RCC 7860 (cell line): ENCODE measurements around the gene MDFIC.
"Not testable (repeated sequence)": the region's sequence is repeated elsewhere in the genome, so short reads cannot be mapped to it uniquely, and the experiment has no call there.

Experiments used
- DNase-seq: peaks from one replicate; pipeline ENCODE4 v3.0.0-alpha.2; 2015; ENCODE audit warnings: low spot score
- FAIRE-seq: peaks from 2 replicates; lab custom pipeline; 2012; peaks lifted over from hg19 to GRCh38; lab: Jason Lieb, UNC

MDFIC gene

DNA sequence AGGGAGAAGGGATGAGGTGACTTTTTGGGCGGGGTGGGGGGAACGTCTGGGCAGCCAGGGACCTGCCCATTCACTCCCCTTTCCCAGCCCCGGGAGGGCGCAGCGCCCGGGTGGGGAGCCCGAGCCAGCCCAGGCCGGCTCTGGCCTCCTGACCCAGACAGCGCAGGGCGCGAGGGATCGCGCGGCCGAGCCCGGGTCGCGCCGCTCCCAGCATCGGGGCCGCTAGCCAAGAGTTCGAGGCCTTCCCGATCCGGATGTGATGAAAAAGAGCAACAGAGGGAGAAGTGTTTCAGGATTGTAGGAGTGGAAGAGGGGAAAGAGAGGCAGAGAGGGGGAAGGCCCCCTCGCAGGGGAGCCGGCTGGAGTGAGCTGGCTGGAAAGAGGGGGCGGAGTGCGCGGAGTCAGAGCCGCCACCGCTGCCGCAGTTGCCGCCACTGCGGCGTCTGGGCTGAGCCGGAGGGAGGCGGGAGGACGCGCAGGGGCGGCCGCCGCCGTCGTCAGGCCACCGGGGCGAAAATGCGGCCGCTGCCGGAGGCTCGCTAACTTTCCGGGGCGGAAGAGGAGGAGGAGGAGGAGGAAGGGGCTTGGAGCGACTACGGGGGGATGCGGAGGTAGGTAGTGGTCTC lies at the start of gene MDFIC:
Gene MDFIC, plus strand, starts transcription at position 69 of the 626 bp plus-strand sequence. CDS start 940 bp downstream, outside the sequence.
- no peak for FAIRE-seq
- peak; percentile 51 for DNase-seq

- no peak for FAIRE-seq
These were observed 47.7 kb upstream of the MDFIC start for GRCh38 chr7:114874170-114874569.

DNA sequence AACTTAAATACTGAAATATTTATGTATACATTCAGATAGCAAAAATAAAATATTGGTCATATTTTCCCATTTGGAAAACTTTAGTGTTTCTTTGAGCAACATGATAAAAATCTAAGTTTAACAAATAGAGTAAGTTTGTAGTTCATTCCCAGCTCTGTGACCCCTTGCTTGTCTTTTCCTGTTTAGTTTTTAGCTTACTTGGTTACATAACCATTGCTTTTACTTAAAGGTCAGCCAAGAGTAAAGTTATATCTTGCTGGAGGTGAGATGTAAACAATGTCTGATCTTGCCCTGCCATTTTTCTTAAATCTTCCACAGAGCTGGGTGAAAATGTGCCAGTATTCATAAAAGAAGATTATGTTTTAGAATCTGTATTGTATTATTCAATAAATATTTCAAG lies 46.7 kb upstream of the MDFIC start:
- DNase-seq (no peak), FAIRE-seq (no peak)

More at GRCh38 chr7:114874170-114874569, 47.7 kb upstream of the MDFIC start:
- no peak for DNase-seq

GRCh38 chr7:114879554-114879953 lies 42.3 kb upstream of the MDFIC start:
- DNase-seq (no peak), FAIRE-seq (no peak)

DNA sequence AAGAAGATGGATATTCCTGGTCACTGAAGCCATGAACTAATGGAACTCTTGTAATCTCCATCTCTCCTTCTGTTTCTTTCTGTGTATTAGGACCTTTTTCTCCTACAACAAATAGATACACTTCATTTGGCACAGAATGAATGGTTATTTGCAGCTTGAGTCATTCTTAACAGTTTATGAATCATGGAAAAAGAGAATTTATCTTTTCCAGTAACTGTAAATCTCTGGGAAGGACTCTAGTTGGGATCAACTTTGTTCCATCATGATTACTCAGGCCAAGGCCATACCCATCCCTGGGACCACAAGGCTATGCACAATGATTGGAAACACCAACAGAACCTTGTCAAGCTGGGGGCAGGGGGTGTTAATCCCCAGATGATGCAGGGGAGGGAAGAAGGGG lies 36.1 kb upstream of the MDFIC start:
- FAIRE-seq: peak; percentile 86
- peak; percentile 69 for DNase-seq

- FAIRE-seq (no peak), DNase-seq (no peak)
These were observed 35.7 kb upstream of the MDFIC start for GRCh38 chr7:114886241-114886640.

DNA sequence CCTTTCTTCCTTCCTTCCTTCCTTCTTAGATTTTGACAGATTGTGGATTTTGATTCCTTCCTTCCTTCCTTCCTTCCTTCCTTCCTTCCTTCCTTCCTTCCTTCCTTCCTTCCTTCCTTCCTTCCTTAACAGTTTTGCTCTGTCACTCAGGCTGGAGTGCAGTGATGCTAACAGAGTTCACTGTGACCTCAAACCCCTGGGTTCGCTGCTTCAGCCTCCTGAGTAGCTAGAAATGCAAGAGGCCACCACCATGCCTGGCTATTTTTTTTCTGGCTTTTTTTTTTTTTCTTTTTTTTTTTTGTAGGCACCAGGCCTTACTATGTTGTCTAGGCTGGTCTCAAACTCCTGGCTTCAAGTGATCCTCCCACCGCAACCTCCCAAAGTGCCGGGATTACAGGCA lies 32.8 kb upstream of the MDFIC start:
- not testable (repeated sequence) for FAIRE-seq, DNase-seq

- peak; percentile 95 for DNase-seq
- FAIRE-seq: peak; percentile 98
These were observed 32.1 kb upstream of the MDFIC start for GRCh38 chr7:114889646-114890285.

DNA sequence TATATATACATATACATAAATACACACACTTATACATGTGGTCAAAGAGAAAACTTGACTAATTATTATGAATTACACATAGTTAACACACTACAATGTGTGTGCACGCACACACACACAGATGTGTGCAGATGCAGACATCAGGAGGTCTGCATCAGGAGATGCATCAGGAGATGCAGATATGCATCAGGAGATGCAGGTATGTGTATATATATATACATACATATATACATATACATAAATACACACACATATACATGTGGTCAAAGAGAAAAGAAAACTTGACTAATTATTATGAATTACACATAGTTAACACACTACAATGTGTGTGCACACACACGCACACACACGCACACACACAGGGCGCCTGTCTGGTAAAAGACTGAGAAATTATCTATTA lies 31.3 kb upstream of the MDFIC start:
- FAIRE-seq (no peak), DNase-seq (no peak)

- DNase-seq: no peak
- FAIRE-seq: no peak
These were observed 21.8 kb upstream of the MDFIC start for GRCh38 chr7:114900127-114900526.

DNA sequence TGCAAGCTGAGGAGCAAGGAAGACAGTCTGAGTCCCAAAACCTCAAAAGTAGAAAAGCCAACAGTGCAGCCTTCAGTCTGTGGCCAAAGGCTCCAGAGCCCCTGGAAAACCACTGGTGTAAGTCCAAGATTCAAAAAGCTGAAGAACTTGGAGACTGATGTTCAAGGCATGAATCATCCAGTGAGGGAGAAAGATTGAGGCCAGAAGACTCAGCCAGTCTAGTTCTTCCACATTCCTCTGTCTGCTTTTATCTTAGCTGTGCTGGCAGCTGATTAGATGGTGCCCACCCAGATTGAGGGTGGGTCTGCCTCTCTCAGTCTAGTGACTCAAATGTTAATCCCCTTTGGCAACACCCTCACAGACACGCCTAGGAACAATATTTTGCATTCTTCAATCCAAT lies 20.1 kb upstream of the MDFIC start:
- no peak for FAIRE-seq
- peak; percentile 27 for DNase-seq

GRCh38 chr7:114903131-114903530 lies 18.8 kb upstream of the MDFIC start:
- DNase-seq: no peak
- no peak for FAIRE-seq

- FAIRE-seq: peak; percentile 26
- DNase-seq: no peak
These were observed 11.1 kb upstream of the MDFIC start for GRCh38 chr7:114910787-114911186.

- FAIRE-seq: no peak
These were observed 10.5 kb upstream of the MDFIC start for GRCh38 chr7:114911411-114911810.

DNA sequence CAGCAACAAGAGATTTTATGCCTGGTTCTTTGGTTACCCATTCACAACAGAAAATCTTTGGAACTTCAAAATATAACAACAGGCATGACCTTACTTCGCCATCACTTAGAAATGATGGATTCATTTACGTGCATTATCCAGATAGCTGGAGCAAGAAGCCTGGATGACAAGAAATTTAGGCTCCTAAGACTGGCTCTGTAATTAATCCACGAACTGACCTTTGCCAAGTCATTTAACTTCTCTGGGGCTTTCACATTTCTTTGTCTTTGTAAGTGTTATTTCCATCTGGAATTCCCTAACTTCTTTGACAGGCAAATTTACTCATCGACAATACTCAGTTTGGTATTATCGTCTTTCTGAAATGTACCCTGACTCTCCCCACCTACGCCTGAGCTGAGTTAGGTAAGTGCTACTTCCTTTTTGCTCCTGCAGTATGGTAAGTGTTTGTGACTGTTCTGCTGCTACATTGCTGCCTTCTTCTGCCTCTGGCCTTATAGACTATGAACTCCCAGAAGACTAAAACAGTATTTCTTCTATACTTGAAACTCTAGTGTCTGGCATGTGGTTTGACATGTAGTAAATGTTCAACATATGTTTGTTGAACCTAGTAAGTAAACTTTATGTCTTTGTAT lies 5.5 kb upstream of the MDFIC start:
- no peak for FAIRE-seq
- no peak for DNase-seq

More at GRCh38 chr7:114911411-114911810, 10.5 kb upstream of the MDFIC start:
- DNase-seq: no peak

GRCh38 chr7:114917211-114917839 lies 4.6 kb upstream of the MDFIC start:
- no peak for DNase-seq
- no peak for FAIRE-seq

- no peak for DNase-seq
- no peak for FAIRE-seq
These were observed 2.3 kb upstream of the MDFIC start for GRCh38 chr7:114919587-114919986.

DNA sequence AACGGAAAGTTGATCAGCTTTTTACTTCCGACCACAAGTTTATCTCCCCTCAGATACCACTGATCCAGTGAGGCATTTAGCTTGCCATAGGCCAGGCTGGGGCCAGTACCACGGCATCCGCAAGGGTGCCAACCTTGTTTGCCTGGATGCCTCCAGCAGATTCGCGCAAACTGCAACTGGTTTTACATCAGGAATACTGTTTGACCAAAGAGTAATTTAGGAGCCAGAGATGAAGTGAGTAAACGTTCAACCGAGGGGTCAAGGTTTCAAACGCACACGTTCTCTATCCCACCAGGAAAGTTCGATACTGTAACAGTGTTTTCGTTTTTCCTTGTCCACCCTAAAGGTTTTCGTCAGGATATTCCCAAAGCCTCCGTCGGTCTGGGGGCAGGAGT lies 266 bp upstream of the MDFIC start:
- FAIRE-seq (no peak), DNase-seq (peak; percentile 27)

DNA sequence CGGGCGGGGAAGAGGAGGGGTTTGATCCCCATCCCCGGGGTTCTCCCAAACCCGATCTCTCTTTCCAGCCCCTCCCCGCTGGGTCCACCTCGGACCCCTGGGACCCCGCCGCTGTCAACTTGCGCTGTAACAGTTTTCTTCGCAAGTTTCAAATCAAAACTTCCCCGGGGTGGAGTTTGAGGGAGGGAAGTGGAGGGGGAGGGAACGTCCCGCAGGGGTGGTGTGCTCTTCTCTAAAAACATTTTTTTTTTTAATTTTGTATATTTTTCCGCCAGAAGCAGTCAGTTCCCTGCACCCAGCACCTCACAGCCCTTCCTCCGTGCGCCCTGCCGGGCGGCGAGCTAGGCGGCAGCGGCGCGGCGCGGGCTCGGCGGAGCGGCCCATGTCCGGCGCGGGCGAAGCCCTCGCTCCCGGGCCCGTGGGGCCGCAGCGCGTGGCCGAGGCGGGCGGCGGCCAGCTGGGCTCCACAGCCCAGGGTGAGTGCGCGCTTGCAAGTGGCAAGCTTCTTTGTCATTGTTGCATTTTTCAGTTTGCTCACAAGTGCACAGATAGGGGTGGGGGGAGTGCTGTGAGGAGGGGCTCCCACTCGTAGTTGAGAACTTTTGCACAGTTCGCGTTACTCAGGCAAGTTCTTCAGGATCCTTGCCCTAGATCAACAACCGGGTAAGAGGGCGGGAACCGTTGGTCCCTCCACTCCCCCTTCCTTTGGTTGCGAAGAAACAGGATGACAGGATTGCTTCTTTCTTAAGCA lies 933 bp downstream of the MDFIC start:
- FAIRE-seq (peak; percentile 61), DNase-seq (peak; percentile 68)

GRCh38 chr7:114923403-114923713 lies 1.5 kb downstream of the MDFIC start:
- FAIRE-seq: no peak
- DNase-seq: no peak

DNA sequence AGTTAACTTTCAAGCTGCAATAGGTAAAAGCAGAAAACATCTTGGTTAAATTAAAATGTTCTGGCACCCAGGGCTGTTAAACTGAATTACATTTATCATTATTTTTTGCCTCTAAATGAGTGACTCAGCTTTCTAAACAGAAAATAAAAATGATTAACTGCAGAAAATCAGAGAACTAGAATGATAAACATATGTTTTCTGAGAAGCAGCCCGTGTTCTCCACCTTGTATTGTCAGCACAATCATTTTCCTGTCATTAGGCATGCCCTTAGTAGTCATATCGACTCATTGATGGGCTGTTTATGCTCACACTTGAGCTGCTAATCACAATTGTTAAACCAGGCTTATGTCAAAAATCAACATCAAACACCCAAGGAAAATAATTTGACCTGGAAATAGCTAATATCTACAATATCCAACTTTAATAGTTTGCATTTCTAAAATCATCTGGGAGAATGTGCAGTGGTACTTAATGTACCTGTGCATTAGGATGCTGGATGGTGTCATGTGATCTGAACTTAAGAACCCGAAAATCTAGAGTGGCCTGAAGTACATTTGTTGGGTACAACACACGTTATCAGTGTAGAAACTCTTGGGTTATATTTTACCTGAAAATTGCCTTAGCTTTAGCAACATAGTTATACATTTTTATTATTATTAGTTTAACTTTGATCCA lies 2.3 kb downstream of the MDFIC start:
- FAIRE-seq: no peak
- no peak for DNase-seq
